COLO668 (cell line): ENCODE measurements around the gene FBXO15.

ENCODE experiments used
- DNase-seq: peaks from one replicate; lab custom pipeline; 2025; ENCODE audit not compliant: unreplicated experiment; lab: John Stamatoyannopoulos, UW

FBXO15 gene

GRCh38 chr18:74064510-74064909 is 83.1 kb downstream of the FBXO15 start:
- peak; percentile 66 for DNase-seq

GRCh38 chr18:74063557-74063956 is 84.1 kb downstream of the FBXO15 start:
- no peak for DNase-seq

GRCh38 chr18:74063023-74063422 is 84.6 kb downstream of the FBXO15 start:
- no peak for DNase-seq

GRCh38 chr18:74062037-74062436 is 85.6 kb downstream of the FBXO15 start:
- no peak for DNase-seq

- DNase-seq = no peak
Measured at GRCh38 chr18:74060579-74060978, 87.1 kb downstream of the FBXO15 start.

- no peak for DNase-seq
Measured at GRCh38 chr18:74050807-74051206, 96.8 kb downstream of the FBXO15 start.

GRCh38 chr18:74040459-74041332 is 106.9 kb downstream of the FBXO15 start:
- peak; percentile 70 for DNase-seq

- DNase-seq = no peak
Measured at GRCh38 chr18:74040008-74040407, 107.6 kb downstream of the FBXO15 start.

GRCh38 chr18:74029161-74029560 is 118.5 kb downstream of the FBXO15 start:
- DNase-seq = no peak
